A172 (cell line): Measurements from ENCODE around the gene PTK6. TPM values are rescaled to one million over a fixed set of nuclear protein-coding genes. Genes with fewer than 3 reads are reported as not detected.
"Not testable (repeated sequence)": the region's sequence is repeated elsewhere in the genome, so short reads cannot be mapped to it uniquely, and the experiment has no call there.

ENCODE experiments used
- DNase-seq: peaks from one replicate; pipeline ENCODE4 v3.0.0-alpha.2; 2015; ENCODE audit warnings: low spot score
- total RNA-seq: library from RNA; depleted of rRNA; stranded (reverse); fragments of >200 nt; shearing (Covaris generic); gene quantifications from 2 replicates; pipeline ENCODE4 v1.2.3, GENCODE V29; 2014

PTK6 gene
- total RNA-seq, 1 experiment from 2014 or later = 2.0 TPM

DNA sequence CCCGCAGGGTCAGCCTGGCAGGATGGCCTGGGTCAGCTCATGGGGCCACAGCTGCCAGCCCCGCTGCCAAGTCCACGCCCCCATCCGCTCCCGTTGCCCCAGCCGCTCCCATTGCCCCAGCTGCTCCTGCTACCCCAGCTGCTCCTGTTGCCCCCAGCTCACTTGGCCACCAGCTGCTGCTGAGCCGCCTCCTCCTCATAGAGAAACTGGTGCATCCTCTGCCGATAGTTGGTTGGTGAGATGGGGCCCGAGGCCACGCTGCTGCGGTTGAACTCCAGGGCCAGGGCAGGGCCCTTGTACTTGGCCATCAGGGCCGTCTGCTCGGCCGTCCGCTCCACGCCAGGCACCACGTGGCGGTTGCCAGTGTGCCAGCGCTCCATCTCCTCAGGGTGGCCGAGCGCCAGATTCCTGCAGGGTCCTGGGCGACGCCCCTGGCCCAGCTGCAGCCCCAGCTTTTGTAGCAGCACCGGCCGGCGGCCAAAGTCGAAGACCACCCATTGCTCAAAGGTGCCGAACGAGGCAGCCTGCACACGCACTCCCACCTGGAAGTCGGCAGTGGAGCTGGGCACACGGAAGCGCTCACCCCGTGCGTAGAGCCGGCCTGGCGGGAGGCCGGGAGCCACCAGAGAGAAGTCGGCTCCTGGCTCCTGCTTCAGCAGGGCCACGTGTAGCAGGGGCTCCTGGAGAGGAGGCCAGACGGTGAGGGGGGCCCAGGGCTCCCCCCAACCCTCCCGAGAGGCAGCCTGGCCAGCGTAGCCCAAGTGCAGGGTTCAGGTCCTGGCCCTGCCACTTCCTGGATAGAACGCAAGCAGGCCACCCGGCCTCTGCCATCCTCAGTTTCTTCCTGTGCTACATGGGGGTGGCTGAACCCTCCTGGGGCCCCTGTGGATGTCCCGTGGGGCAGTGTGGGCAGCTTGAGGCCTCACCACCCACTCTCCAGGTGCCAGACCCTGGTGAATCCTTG, 32.1 kb upstream of the PTK6 start:
- DNase-seq = no peak

DNA sequence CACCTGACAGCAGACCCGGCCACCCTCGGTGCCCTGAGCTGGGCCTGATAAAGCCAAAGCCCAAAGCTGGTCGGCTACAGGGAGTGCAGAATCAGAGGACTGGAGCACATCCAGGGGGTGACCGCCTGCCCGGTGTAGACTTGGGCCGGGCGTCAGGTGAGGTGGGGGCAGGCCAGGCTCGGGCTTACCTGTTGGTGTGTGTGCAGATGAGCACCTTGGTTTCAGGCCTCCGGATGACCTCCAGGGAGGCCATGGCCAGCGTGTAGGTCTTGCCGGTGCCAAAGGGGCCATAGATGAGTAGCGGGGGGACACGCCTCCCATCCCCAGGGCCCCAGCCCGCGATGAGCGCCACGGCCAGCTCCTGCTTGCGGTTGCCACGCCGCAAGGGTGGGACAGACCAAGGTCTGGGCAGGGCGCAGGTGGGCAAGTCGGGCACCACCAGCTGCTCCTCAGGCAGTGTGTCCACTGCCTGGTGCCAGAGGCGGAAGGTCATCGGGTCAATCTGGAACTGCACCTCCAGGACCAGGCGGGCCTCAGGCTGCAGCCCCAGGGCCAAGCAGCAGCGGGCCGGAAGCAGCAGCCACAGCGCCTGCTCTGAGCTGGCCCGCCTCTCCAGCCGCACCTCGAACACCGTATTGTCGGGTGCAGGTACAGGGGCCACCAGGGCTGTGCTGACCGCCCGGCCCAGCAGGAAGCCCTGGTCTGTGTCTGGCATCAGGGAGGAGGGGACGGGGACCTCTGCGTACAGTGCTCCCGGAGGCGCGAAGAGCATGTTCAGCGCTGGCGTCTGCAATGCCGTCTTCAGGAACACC, 31.2 kb upstream of the PTK6 start:
- no peak for DNase-seq

DNA sequence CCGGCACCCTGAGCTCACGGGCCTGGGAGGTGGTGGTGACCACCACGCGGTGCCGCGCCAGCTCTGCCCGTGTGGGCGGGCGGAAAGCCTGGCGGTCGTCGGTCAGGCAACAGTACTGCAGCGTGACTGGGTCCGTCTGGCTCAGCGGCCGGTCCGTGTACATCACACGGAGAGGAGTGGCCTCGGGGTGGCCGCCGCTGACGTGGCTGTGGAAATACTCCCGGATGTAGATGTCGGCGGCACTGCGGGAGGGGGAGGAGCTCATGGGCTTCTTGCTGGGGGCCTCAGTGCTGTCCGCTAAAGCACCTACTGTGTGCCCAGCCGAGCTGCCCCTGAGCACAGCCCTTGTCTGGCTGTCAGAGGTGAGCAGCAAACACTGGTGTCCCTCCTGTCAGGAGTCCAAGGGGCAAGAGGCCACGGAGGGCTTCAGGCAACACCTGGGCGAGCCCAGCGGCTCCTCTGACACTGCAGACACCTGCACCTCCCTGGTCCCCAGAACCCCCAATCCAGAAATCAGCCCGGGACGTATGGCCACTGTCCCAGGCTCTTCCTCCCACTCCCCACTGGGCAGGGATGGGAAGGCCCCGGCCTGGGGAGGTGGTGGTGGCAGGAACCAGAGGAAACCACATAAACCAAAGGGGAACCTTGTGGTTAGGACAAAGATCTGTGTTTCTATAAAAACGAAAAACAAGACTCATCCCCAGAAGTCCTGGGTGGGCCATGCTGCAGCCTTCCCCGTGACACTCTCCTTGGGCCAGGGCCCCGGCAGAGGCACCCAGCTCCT, 30.4 kb upstream of the PTK6 start:
- peak; percentile 35 for DNase-seq

DNA sequence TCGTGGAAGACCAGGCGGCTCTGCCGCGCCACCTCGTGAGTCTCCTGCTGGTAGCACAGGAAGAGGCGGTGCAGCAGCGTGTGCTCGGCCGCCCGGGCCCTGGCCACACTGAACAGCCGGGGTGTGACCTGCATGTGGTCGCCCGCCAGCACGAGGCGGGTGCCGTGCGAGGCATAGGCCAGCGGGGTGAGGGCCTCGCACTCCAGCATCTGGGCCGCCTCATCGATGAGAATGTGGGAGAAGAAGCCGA, 29.9 kb upstream of the PTK6 start:
- no peak for DNase-seq

DNA sequence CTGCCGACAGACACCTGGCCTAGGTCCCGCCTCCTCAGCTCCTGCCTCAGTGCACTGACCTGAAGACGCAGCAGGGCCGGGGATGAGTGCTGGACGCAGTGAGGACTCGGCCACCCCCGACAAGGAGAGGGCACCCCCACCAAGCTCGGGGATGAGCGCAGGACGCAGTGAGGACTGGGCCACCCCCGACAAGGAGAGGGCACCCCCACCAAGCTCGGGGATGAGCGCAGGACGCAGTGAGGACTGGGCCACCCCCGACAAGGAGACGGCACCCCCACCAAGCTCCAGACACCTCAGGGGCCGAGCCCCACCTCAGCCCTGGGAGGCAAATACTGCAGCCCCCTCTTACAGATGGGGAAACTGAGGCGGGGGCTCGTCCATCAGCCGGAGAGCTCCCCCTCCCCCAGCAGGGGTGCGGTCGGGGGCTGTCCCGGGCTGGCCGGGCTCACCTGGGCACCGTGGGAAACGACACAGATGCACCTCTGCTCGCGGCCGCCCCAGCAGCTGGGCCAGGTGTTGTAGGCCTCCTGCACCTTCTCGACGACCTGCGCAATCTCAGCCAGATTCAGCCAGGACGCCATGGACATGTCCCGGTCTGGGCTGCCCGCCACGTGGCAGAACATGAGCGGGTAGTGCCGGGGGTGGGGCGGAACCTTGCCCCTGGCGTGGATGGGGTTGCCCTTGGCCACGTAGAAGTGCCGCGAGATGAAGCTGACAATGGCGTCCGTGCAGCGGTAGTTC, 29.4 kb upstream of the PTK6 start:
- DNase-seq = no peak

DNA sequence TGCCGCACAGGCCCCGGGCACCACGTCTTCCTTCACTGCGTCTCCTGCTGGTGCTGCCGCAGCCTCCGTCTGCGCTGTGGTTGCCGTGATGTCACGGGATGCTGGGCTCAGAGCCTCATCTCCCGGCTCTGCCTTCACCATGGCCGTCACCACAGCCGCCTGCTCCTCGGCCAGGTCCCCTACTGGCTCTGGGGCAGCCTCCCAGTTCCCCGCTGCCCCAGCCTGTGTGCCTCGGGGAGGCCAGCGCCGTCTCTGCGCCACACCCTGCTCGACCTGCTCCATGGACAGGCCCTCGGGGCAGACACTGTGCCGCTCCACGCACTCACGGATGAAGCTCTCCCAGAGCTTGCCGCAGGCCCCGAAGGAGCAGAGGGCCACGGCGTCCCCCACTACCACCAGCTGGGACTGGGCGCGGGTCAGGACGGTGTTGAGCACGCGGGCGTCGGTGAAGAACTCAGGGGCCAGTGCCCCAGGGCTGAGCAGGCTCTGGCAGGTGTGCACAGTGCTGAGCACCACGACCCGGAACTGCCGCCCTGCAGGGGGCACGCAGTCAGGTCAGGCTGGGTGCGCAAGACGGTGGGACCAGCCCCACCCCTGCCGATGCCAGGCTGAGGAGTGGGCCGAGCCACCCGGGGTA, 28.6 kb upstream of the PTK6 start:
- DNase-seq = no peak

DNA sequence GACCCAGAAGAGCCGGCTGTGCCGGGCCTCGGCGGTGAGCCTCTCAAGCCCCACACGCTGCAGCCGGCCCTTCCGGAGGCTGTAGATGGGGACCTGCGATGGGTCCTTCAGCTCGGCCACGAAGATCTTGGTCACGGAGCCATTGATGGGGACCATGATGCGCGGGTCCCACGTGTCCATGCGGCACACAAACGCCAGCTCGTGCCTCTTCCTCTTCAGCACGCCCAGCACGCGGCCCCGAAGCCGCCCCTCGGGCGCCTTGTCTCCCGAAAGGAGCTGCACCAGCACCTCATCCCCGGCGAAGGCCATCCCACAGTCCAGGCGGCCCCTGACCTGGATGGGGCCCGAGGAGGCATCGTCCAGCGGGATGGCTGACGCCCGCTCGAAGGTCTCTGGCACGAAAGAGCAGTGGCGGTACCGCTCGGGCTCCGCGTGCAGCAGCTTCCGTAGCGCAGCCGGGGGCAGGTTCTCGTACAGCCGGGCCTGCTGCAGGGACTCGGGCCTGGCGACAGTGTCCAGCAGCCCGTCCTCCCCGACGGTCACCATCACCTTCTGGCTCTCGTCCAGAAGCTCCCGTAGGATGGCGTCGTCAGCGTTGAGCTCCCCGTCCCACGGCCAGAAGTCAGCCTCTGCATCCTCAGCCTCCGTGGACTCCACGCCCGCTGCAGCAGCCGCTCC, 28.0 kb upstream of the PTK6 start:
- no peak for DNase-seq

DNA sequence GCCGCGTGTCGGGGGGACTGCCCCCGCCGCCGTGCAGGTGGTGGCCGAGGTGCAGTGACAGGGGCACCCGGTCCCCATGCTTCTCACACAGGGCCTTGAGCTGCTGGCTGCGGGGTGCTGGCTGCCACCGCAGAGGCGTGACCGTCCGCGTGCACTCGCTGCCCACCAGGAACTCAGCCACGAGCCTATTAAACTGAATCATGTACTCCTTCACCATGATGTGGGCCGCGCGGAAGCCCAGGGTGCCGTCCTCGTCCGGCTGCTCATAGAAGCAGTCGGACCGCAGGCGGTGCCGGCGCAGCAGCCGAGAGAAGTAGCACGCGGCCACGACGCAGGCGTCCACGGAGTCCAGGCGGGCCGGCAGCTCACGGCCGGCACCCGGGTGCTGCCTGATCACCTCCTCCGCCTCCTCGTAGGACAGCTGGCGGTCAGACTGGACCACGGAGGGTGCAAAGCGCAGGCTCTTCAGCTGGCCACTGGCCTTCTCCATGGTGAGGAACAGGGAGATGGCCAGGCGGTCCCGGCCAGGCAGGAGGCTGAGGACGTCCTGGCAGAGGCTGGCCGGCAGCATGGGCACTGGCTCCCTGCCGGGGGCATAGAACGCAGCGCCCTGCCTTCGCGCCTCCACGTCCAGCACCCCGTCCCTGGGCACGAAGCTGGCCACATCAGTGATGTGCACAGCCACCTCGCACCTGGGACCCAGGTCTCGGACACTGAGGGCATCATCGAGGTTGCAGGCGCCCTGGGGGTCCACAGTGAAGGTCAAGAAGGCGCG, 27.0 kb upstream of the PTK6 start:
- no peak for DNase-seq

DNA sequence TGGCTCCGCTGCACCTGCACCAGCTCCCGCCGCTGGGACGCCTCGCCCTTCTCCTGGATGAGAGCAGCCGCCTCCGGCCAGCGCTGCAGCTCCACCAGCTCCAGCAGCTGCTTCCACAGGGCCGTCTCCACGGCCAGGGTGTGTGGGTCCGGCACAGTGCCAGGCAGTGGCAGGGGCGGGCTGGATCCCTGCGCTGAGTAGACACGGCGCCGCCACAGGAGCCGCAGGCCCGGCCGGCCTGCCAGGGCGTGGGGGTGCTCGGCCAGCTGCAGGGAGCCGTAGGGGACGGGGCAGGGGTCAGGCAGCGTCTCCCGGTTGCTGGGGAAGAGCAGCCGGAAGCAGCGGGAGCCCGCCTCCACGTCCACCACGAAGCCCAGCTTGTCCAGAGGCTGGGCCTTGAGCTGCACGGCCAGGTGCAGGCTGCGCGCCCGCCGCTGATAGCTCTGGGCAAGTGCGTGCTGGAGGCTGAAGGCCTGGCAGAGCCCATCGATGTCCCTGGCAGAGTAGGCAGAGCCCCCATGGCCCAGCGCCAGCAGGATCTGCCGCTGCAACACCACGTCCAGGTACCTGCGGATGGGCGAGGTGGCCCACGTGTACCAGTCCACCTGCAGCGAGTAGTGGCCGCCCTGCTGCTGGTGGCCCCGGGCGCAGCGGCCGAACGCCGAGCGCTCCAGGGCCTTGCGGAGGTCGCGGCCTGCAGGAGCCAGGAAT, 26.2 kb upstream of the PTK6 start:
- DNase-seq = no peak

DNA sequence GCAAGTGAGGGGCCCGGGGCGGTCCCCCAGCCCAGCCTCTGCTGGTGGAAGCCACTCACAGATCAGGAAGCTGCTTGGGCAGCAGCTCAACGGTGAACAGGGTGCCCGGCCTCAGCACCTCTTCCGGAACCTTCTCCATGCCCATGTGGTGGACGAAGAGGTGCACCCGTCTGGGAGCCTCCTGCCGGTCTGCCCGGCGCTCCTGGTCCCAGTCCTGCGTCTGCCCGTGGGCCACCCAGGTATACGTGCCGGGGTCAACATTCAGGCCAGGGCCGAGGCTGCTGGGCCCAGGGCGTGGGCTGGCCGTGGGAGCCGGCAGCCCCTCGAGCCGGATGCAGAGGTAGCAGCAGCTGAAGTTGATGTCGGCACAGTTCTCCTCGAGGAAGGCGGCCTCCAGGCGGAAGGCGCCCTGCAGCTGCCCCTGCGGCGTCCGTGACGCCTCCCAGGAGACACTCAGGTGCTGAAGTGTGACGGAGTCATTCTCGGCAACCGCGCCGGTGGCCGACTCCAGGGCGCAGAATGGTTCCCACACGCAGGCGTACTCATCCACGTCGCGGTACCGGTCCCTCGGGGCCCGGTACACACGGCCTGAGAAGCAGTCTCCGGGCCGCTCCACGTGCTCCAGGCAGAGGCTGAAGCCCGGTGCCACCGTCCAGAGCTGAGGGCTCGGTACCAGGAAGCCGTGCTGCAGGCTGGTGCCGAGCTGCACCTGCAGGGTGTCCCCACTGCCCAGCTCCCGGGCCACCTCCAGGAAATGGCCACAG, 25.5 kb upstream of the PTK6 start:
- no peak for DNase-seq

DNA sequence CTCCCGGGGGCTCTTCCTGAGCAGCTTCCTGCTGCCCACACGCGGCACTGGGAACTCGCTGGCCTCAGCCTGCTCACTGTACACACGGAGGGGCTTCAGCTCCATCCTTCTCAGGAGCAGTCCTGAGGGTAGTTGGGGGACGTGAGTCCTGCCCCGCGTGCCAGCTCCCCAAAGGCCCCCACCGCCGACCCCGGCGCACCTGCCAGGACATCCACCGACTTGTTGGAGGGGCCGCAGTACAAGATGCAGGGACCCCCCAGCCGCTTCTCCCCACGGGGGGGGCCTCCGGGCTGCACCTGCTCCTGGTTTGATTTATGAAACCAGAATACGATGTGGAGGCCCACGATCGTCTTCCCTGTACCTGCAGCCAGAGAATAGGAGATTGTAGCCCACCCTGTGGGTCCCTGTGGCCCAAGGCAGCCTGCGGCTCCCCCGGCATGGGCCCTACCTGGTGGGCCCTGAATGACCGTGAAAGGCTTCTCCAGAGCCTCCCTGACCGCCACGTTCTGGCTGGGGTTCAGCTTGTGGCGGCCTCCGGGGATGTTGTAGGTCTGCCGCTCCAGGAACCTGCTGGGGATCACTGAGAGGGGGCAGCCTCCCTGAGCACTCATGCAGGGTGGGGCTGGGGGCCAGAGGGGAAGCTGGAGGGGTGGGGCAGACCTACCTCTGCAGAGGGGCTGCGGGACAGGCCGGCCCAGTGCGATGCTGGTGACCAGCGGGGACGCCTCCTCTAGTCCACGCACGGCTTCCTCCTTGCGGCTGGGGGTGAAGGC, 24.6 kb upstream of the PTK6 start:
- no peak for DNase-seq

DNA sequence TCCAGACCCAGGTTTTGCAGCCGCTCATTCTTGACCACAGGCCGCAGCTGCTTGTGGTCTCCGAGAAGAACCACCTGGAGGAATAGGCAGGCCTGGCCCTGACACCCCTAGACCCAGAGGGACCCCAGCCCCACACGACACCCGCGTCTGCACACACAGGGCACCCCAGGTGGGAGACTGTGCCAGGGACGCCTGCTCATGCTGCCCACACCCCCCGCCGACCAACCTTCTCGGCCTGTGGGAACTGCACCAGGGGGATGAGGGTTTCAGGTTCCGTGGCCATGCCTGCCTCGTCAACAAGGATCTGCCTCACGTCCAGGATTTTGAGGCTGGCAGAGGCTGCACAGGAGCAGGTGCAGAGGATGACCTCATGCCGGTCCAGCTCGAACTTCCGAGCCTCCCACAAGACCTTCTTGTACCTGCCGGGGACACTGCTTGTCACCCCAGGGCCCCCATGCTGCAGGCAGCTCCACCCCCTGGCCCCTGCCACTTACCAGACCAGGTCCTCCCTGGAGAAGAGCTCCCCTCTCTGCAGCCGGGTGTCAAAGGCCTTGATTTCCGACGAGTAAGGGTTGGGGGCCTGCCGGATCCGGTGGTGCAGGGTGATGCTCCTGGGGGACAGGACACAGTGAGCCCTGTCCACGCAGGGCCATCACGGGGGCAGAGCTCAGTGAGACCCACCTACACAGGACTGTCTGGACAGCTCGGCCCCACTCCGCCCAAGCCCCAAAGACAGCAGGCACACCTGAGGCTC, 23.9 kb upstream of the PTK6 start:
- no peak for DNase-seq

DNA sequence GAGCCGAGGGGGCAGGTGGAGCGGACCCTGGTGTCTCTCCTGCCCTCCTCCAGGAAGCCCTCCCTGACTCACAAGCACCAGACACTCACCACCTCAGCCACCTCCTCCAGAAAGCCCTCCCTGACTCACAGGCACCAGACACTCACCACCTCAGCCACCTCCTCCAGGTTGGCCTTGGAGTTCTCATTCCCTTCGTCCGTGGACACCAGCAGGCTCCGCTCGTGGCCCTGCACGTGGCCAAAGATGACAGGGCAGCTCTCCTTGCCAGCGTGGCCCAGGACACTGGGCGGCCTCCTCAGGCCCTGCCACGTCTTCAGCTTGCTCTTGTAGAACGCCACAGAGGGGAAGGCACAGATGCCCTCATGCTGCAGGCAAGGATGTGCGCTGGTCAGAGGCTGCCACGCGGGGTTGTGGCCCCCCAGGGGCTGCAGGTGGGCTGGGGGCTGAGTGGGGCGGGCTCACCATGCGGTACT, 23.2 kb upstream of the PTK6 start:
- DNase-seq = no peak

DNA sequence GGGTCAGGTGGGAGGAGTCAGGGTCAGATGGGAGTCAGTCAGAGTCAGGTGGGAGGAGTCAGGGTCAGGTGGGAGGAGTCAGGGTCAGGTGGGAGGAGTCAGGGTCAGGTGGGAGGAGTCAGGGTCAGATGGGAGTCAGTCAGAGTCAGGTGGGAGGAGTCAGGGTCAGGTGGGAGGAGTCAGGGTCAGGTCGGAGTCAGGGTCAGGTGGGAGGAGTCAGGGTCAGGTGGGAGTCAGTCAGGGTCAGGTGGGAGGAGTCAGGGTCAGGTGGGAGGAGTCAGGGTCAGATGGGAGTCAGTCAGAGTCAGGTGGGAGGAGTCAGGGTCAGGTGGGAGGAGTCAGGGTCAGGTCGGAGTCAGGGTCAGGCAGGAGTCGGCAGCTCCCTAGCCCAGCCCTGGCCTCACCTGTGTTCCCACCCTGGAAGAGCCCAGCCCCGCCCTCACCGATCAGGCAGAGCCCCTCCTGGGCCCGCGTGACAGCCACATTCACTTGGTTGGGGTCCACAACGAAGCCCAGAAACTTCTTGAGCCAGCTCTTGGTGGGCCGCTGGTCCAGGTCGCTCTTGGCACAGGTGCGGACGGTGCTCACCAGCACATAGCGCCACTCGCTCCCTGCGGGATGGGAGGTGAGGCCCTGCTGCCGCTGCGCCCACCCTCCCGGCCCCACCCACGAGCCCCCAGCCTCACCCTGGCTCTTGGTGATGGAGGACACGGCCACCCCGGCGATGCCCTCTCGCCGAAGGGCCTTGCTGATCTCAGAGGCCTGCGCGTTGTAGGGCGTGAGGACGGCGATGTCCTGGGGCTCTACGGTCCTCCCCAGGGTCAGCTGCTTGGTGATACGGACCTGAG, 22.5 kb upstream of the PTK6 start:
- not testable (repeated sequence) for DNase-seq

DNA sequence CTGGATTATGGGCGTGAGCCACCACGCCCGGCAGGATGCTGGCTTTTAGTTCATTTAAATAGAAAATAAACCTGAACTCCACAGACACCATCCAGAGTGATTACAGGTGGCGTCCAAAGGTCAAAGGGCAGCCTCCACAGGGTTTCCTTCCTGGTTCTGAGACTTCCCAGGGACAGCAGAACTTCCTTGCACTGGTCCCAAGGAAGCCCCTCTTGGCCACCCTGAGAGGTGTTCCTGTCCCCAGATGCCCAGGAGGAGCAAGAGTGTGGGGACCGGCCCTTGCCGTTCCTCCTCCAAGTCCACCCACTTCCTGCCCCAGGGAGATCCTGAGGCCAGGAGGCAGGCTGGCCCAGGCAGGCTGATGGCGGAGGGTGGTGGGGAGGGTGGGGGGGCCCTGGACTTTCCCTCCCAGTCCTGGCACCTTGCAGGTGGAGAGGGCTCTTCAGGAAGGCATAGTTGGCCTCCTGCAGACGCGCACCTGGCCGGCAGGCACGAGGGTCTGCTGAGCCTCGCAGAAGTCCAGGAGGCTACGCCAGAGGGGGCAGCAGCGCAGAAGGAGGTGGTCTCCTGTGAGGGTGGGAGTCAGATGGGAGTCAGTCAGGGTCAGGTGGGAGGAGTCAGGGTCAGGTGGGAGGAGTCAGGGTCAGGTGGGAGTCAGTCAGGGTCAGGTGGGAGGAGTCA, 21.8 kb upstream of the PTK6 start:
- no peak for DNase-seq
